GM13976 (cell line): ENCODE measurements around the gene CLHC1.
"Not testable (repeated sequence)": the region's sequence is repeated elsewhere in the genome, so short reads cannot be mapped to it uniquely, and the experiment has no call there.

Experiments used
- DNase-seq: peaks from one replicate; pipeline ENCODE4 v3.0.0; 2012; ENCODE audit warnings: low spot score
- CTCF ChIP-seq: IDR thresholded peaks from 2 replicates; pipeline ENCODE4 v1.5.1; 2012; ENCODE audit warnings: borderline replicate concordance, mild to moderate bottlenecking; ENCODE audit not compliant: insufficient read depth; ENCODE audit errors: extremely low read depth, missing control alignments, control extremely low read depth
- in situ Hi-C: fragments of 300-500 bp; cut with MboI; formaldehyde crosslinking; loops from one replicate; pipeline ENCODE4 v1.12.0; 2022; ENCODE audit warnings: low sequenced_read_pairs, mixed read lengths, inconsistent platforms; ENCODE audit not compliant: unreplicated experiment

The CLHC1 gene

GRCh38 chr2:55134316-55134706 is 97.8 kb downstream of the CLHC1 start:
- TF ChIP-seq CTCF: no peak
- no peak for DNase-seq

GRCh38 chr2:55133467-55134315 is 98.4 kb downstream of the CLHC1 start:
- no peak for TF ChIP-seq CTCF
- DNase-seq: peak; percentile 69

More at GRCh38 chr2:55134316-55134706, 97.8 kb downstream of the CLHC1 start:
- in situ Hi-C loops: no loop called here

GRCh38 chr2:55130849-55131248 is 101.2 kb downstream of the CLHC1 start:
- in situ Hi-C loops: no loop called here
- no peak for DNase-seq
- no peak for TF ChIP-seq CTCF

More at GRCh38 chr2:55133467-55134315, 98.4 kb downstream of the CLHC1 start:
- in situ Hi-C loops: no loop called here

GRCh38 chr2:55126643-55127042 is 105.5 kb downstream of the CLHC1 start:
- DNase-seq, in situ Hi-C loops: not testable (repeated sequence)
